GM12878 (cell line): Measurements from ENCODE around the gene EPB41L2. TPM values are rescaled to one million over a fixed set of nuclear protein-coding genes. Genes with fewer than 3 reads are reported as not detected.

Experiments
- ATAC-seq: fragments of 200-7000 bp; cut with Tn5 transposase; 3 replicates; pipeline ENCODE4 v1.9.1; 2020; ENCODE audit warnings: mild to moderate bottlenecking, moderate library complexity
- BruUV-seq: library from RNA; stranded (reverse); fragments of 400-500 nt; replicated peaks from 2 replicates; lab custom pipeline; 2021; lab: Mats Ljungman, UMichigan
- CTCF ChIA-PET: fragments of 300-600 bp; sonication (Branson Sonifier 250); formaldehyde crosslinking; extraction: SDS; loops from one replicate; lab custom pipeline; 2021; ENCODE audit warnings: inconsistent platforms; lab: Yijun Ruan, JAX
- POLR2A ChIA-PET: fragments of 350-600 bp; formaldehyde crosslinking; extraction: SDS; loops from one replicate; lab custom pipeline; 2021; ENCODE audit warnings: inconsistent platforms; lab: Charles Lee
- RAD21 ChIA-PET: fragments of 300-600 bp; sonication (Branson Sonifier 250); formaldehyde crosslinking; loops from one replicate; lab custom pipeline; 2023; ENCODE audit warnings: antibody characterized with exemption; ENCODE audit not compliant: unreplicated experiment; lab: Charles Lee
- SMC1A ChIA-PET: fragments of 300-600 bp; sonication (Branson Sonifier 250); formaldehyde crosslinking; loops from one replicate; lab custom pipeline; 2023; ENCODE audit not compliant: unreplicated experiment, uncharacterized antibody; lab: Charles Lee
- DNase-seq: peaks from one replicate; pipeline ENCODE4 v3.0.0-alpha.2; 2011; ENCODE audit warnings: low read depth, low spot score
- FAIRE-seq: peaks from 3 replicates; lab custom pipeline; 2011; peaks lifted over from hg19 to GRCh38; lab: Jason Lieb, UNC
- H2AFZ ChIP-seq: 2 replicates; pipeline ENCODE4 v1.6.0; 2011; ENCODE audit warnings: low read depth, low read length, control low read depth; ENCODE audit not compliant: control insufficient read depth
- H3K27ac ChIP-seq: 2 replicates; pipeline ENCODE4 v1.5.1; 2011; ENCODE audit warnings: control low read depth; ENCODE audit not compliant: control insufficient read depth, insufficient read depth
- H3K27me3 ChIP-seq, 2 experiments: replicated peaks in 1 of 2; 2 replicates each; pipeline versions ENCODE4 v1.6.0 to v1.6.1; 2011; ENCODE audit warnings: low read length in 1 of 2; ENCODE audit not compliant: control insufficient read depth in 2 of 2, insufficient read depth in 2 of 2
- H3K36me3 ChIP-seq, 2 experiments: 2 replicates each; pipeline ENCODE4 v1.5.1; 2011; ENCODE audit warnings: low read length in 1 of 2; ENCODE audit not compliant: control insufficient read depth in 2 of 2, insufficient read depth in 2 of 2
- H3K4me1 ChIP-seq: 2 replicates; pipeline ENCODE4 v1.6.1; 2011; ENCODE audit warnings: mild to moderate bottlenecking, low read length, moderate library complexity, mixed read lengths; ENCODE audit not compliant: control insufficient read depth, insufficient read depth
- H3K4me2 ChIP-seq: 2 replicates; pipeline ENCODE4 v1.6.0; 2011; ENCODE audit warnings: control low read depth; ENCODE audit not compliant: control insufficient read depth, insufficient read depth
- H3K4me3 ChIP-seq: fragments of 200-600 bp; sonication (generic); 2 replicates; pipeline ENCODE4 v1.5.1; 2016
- H3K79me2 ChIP-seq: 2 replicates; pipeline ENCODE4 v1.6.0; 2011; ENCODE audit warnings: low read length; ENCODE audit not compliant: control insufficient read depth, insufficient read depth
- H3K9ac ChIP-seq: 2 replicates; pipeline ENCODE4 v1.8.0; 2011; ENCODE audit warnings: low read length, control low read depth, mixed read lengths; ENCODE audit not compliant: control insufficient read depth, insufficient read depth
- H3K9me3 ChIP-seq: replicated peaks from 3 replicates; pipeline ENCODE4 v1.5.1; 2011; ENCODE audit warnings: mild to moderate bottlenecking, low read length; ENCODE audit not compliant: control insufficient read depth, insufficient read depth
- H4K20me1 ChIP-seq: 2 replicates; pipeline ENCODE4 v1.6.0; 2011; ENCODE audit not compliant: control insufficient read depth, insufficient read depth
- EGR1 ChIP-seq, 2 experiments: IDR thresholded peaks; 1 replicate in 1 of 2; 2 replicates in 1 of 2; pipeline ENCODE4 v1.6.1; 2011 to 2012; ENCODE audit warnings: low read depth in 2 of 2, low read length in 2 of 2, borderline replicate concordance in 1 of 2, mild to moderate bottlenecking in 1 of 2, moderate library complexity in 1 of 2
- FOXK2 ChIP-seq: fragments of 450-650 bp; IDR thresholded peaks from 2 replicates; pipeline ENCODE4 v1.6.1; 2017; ENCODE audit warnings: mild to moderate bottlenecking, moderate library complexity
- HCFC1 ChIP-seq: fragments of 150-350 bp; IDR thresholded peaks from 2 replicates; pipeline ENCODE4 v1.6.1; 2014; ENCODE audit warnings: low read length
- MXI1 ChIP-seq: fragments of 150-350 bp; IDR thresholded peaks from 2 replicates; pipeline ENCODE4 v1.6.1; 2011; ENCODE audit warnings: low read depth, mild to moderate bottlenecking, inconsistent platforms, low read length, improper control_type of control experiment
- MYC ChIP-seq: IDR thresholded peaks from 2 replicates; pipeline ENCODE4 v1.6.1; 2011; ENCODE audit warnings: mild to moderate bottlenecking, low read length, moderate library complexity, inconsistent platforms; ENCODE audit not compliant: insufficient read depth, insufficient replicate concordance, insufficient read length, severe bottlenecking
- STAT1 ChIP-seq: fragments of 450-650 bp; conservative IDR thresholded peaks from 2 replicates; pipeline ENCODE4 v1.6.1; 2014; ENCODE audit warnings: antibody characterized with exemption, mild to moderate bottlenecking
- STAT3 ChIP-seq: IDR thresholded peaks from 2 replicates; pipeline ENCODE4 v1.6.1; 2011; ENCODE audit warnings: low read depth, low read length, improper control_type of control experiment
- ZNF207 ChIP-seq: fragments of 450-650 bp; IDR thresholded peaks from 2 replicates; pipeline ENCODE4 v1.6.1; 2014; ENCODE audit warnings: antibody characterized with exemption, mild to moderate bottlenecking, borderline replicate concordance
- in situ Hi-C: fragments of 300-500 bp; cut with MboI; formaldehyde crosslinking; loops from 9 replicates; pipeline ENCODE4 v1.14.3; 2018; ENCODE audit warnings: mixed read lengths
- intact Hi-C: fragments of 100-400 bp; cut with micrococcal nuclease; formaldehyde crosslinking; loops from one replicate; pipeline ENCODE4 v1.14.2; 2022; ENCODE audit not compliant: unreplicated experiment
- polyA plus RNA-seq, 11 experiments: library from polyadenylated mRNA; depleted of rRNA in 4 of 11; unstranded in 6 of 11; stranded (reverse) in 5 of 11; fragments of >200 nt; fragmentation: Nextera tagmentation in 4 of 11; fragmentation: Illumina TruSeq in 1 of 11; extraction: Ambion mirVana in 4 of 11; extraction: Trizol in 1 of 11; gene quantifications; 1 replicate in 1 of 11; 2 replicates in 10 of 11; pipeline versions ENCODE4 v1.2.1 to v1.2.3, GENCODE V29; 2011 to 2016; ENCODE audit warnings: inconsistent platforms in 2 of 11, missing spikeins in 2 of 11, low read depth in 1 of 11
- total RNA-seq, 4 experiments: library from RNA; depleted of rRNA in 3 of 4; stranded (reverse); fragments of >200 nt in 3 of 4; fragmentation: Illumina TruSeq in 1 of 4; extraction: Trizol in 1 of 4; gene quantifications; 2 replicates each; pipeline versions ENCODE4 v1.2.1 to v1.2.3, GENCODE V29; 2013 to 2021
- TF ChIP-seq, protein P1 (sequence below): fragments of 450-650 bp; formaldehyde crosslinking; IDR thresholded peaks from 2 replicates; pipeline ENCODE4 v1.4.0; 2020; ENCODE audit warnings: mild to moderate bottlenecking, moderate library complexity
- TF ChIP-seq, protein P2 (sequence below): fragments of 450-650 bp; IDR thresholded peaks from 2 replicates; pipeline ENCODE4 v1.6.1; 2017; ENCODE audit warnings: borderline replicate concordance
- TF ChIP-seq, protein P3 (sequence below): fragments of 450-650 bp; IDR thresholded peaks from 2 replicates; pipeline ENCODE4 v1.6.1; 2017; ENCODE audit warnings: antibody characterized with exemption, mild to moderate bottlenecking, moderate library complexity
- TF ChIP-seq, protein P4 (sequence below): fragments of 150-350 bp; IDR thresholded peaks from 2 replicates; pipeline ENCODE4 v1.6.1; 2014; ENCODE audit warnings: mild to moderate bottlenecking, low read depth, low read length

EPB41L2 gene
- total and polyA plus RNA-seq, 10 of the 15 experiments (the other 5 are each of a cell fraction or from before 2014, with no cell fraction given) = 7.4 to 41.6 (median 19.0) TPM

DNA sequence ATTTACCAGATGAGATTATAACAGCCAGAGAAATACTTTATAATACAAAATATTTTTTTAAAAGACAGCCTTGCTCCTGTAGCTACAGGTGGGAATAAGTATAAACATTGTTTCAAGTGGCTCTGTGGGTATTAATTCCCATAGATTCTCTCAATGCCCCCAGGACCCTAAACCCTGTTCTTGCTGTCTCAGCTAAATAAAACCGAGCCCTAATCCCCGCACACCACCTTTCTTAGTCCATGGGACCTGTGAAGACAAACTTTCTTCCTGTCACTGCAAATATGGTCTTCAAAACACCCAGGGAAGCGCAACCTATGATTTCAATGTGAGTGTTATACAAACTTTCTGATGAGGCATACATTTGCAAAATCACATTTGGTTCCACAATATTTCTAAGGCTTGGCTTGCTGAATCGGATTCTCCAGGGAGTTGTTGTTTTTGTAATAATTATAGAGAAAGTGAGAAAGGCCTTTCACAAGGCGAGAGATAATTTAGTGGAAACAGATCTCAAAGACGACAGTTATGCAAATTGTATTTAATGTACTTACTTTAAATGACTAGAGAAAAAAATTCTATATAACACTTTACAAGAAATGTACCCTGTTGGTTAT, 224.7 kb downstream of the EPB41L2 start (continued):
- TF ChIP-seq, protein P1, sequence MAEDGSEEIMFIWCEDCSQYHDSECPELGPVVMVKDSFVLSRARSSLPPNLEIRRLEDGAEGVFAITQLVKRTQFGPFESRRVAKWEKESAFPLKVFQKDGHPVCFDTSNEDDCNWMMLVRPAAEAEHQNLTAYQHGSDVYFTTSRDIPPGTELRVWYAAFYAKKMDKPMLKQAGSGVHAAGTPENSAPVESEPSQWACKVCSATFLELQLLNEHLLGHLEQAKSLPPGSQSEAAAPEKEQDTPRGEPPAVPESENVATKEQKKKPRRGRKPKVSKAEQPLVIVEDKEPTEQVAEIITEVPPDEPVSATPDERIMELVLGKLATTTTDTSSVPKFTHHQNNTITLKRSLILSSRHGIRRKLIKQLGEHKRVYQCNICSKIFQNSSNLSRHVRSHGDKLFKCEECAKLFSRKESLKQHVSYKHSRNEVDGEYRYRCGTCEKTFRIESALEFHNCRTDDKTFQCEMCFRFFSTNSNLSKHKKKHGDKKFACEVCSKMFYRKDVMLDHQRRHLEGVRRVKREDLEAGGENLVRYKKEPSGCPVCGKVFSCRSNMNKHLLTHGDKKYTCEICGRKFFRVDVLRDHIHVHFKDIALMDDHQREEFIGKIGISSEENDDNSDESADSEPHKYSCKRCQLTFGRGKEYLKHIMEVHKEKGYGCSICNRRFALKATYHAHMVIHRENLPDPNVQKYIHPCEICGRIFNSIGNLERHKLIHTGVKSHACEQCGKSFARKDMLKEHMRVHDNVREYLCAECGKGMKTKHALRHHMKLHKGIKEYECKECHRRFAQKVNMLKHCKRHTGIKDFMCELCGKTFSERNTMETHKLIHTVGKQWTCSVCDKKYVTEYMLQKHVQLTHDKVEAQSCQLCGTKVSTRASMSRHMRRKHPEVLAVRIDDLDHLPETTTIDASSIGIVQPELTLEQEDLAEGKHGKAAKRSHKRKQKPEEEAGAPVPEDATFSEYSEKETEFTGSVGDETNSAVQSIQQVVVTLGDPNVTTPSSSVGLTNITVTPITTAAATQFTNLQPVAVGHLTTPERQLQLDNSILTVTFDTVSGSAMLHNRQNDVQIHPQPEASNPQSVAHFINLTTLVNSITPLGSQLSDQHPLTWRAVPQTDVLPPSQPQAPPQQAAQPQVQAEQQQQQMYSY = no peak
- TF ChIP-seq ZNF207 = no peak
- TF ChIP-seq, all 136 proteins: peak for 0

DNA sequence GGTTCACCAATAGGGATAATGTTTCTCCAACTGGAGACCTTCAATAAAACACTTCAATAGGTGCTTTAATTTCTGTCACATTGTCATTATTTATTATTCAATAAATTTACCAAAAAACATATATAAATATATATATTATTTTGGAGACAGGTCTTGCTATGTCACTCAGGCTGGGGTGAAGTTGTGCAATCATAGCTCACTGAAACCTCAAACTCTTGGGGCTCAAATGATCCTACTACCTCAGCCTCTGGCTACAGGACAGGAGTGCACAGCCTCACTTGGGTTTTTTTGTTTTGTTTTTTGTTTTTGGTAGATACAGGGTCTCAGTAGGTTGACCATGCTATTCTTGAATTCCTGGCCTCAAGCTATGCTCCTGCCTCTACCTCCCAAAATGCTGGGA, 226.0 kb downstream of the EPB41L2 start:
- BruUV-seq = no TSS peak
- in situ Hi-C loops = no loop called here
- H3K4me1 ChIP-seq = no peaks in the 10 kb centered on the region
- intact Hi-C loops = no loop called here
- H3K4me2 ChIP-seq = no peak overlapping the region
- no peaks in the 10 kb centered on the region for H3K36me3 ChIP-seq
- CTCF ChIA-PET = no interaction called here
- H4K20me1 ChIP-seq = no peaks in the 10 kb centered on the region
- SMC1A ChIA-PET = interaction anchor here (1.1 to 1.4 kb wide), 3 partner anchors 65 to 331 kb away, joined by 3 to 5 read pairs (median 3); no protein-coding TSS in a partner anchor
- no peak overlapping the region for H2AFZ ChIP-seq
- H3K27ac ChIP-seq = no peak overlapping the region
- H3K79me2 ChIP-seq = no peaks in the 10 kb centered on the region
- RAD21 ChIA-PET = no interaction called here
- TF ChIP-seq, protein P2, sequence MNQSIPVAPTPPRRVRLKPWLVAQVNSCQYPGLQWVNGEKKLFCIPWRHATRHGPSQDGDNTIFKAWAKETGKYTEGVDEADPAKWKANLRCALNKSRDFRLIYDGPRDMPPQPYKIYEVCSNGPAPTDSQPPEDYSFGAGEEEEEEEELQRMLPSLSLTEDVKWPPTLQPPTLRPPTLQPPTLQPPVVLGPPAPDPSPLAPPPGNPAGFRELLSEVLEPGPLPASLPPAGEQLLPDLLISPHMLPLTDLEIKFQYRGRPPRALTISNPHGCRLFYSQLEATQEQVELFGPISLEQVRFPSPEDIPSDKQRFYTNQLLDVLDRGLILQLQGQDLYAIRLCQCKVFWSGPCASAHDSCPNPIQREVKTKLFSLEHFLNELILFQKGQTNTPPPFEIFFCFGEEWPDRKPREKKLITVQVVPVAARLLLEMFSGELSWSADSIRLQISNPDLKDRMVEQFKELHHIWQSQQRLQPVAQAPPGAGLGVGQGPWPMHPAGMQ = no peak
- no peak for TF ChIP-seq HCFC1
- TF ChIP-seq, protein P3, sequence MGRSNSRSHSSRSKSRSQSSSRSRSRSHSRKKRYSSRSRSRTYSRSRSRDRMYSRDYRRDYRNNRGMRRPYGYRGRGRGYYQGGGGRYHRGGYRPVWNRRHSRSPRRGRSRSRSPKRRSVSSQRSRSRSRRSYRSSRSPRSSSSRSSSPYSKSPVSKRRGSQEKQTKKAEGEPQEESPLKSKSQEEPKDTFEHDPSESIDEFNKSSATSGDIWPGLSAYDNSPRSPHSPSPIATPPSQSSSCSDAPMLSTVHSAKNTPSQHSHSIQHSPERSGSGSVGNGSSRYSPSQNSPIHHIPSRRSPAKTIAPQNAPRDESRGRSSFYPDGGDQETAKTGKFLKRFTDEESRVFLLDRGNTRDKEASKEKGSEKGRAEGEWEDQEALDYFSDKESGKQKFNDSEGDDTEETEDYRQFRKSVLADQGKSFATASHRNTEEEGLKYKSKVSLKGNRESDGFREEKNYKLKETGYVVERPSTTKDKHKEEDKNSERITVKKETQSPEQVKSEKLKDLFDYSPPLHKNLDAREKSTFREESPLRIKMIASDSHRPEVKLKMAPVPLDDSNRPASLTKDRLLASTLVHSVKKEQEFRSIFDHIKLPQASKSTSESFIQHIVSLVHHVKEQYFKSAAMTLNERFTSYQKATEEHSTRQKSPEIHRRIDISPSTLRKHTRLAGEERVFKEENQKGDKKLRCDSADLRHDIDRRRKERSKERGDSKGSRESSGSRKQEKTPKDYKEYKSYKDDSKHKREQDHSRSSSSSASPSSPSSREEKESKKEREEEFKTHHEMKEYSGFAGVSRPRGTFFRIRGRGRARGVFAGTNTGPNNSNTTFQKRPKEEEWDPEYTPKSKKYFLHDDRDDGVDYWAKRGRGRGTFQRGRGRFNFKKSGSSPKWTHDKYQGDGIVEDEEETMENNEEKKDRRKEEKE = no peak
- TF ChIP-seq MXI1 = no peak
- TF ChIP-seq FOXK2 = no peak
- TF ChIP-seq, protein P4, sequence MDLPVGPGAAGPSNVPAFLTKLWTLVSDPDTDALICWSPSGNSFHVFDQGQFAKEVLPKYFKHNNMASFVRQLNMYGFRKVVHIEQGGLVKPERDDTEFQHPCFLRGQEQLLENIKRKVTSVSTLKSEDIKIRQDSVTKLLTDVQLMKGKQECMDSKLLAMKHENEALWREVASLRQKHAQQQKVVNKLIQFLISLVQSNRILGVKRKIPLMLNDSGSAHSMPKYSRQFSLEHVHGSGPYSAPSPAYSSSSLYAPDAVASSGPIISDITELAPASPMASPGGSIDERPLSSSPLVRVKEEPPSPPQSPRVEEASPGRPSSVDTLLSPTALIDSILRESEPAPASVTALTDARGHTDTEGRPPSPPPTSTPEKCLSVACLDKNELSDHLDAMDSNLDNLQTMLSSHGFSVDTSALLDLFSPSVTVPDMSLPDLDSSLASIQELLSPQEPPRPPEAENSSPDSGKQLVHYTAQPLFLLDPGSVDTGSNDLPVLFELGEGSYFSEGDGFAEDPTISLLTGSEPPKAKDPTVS = no peak
- no peak for TF ChIP-seq STAT1
- TF ChIP-seq STAT3 = no peak
- TF ChIP-seq MYC = no peak
- no peak for TF ChIP-seq EGR1 (IDR thresholded peaks at IDR 0.05; ENCODE audit: borderline replicate concordance in 1 of 2, low read depth in 2 of 2, low read length in 2 of 2)
- FAIRE-seq (no peak), ATAC-seq (no peak), DNase-seq (no peak)
- H3K27me3 ChIP-seq = no peaks in the 10 kb centered on the region
- POLR2A ChIA-PET = no interaction called here
- H3K9me3 ChIP-seq = no peaks in the 10 kb centered on the region
- H3K4me3 ChIP-seq = no peak overlapping the region
- H3K9ac ChIP-seq = no peak overlapping the region
